MM.1S (cell line): ENCODE data around the gene TNFRSF25.

Experiments
- DNase-seq: peaks from one replicate; pipeline ENCODE4 v3.0.0-alpha.2; 2015
- H2AFZ ChIP-seq: fragments of 300-600 bp; sonication (generic); 2 replicates; pipeline ENCODE4 v1.6.0; 2016; ENCODE audit warnings: antibody characterized with exemption, low read length
- H3F3A ChIP-seq: fragments of 300-600 bp; sonication (generic); 2 replicates; pipeline ENCODE4 v1.6.1; 2016; ENCODE audit warnings: mild to moderate bottlenecking, antibody characterized with exemption, low read length, moderate library complexity, mixed read lengths; ENCODE audit not compliant: insufficient read depth
- H3K27ac ChIP-seq: fragments of 300-600 bp; sonication (generic); 2 replicates; pipeline ENCODE4 v1.5.1; 2016; ENCODE audit warnings: mild to moderate bottlenecking, low read length
- H3K27me3 ChIP-seq: fragments of 300-600 bp; sonication (generic); replicated peaks from 2 replicates; pipeline ENCODE4 v1.6.0; 2016; ENCODE audit warnings: low read length; ENCODE audit not compliant: insufficient read depth
- H3K36me3 ChIP-seq: fragments of 300-600 bp; sonication (generic); replicated peaks from 2 replicates; pipeline ENCODE4 v1.6.1; 2016; ENCODE audit warnings: mild to moderate bottlenecking, low read length, mixed read lengths; ENCODE audit not compliant: insufficient read depth
- H3K4me1 ChIP-seq: fragments of 300-600 bp; sonication (generic); 2 replicates; pipeline ENCODE4 v1.6.1; 2016; ENCODE audit warnings: low read length, mixed read lengths
- H3K4me2 ChIP-seq: fragments of 300-600 bp; sonication (generic); 2 replicates; pipeline ENCODE4 v1.6.0; 2016; ENCODE audit warnings: low read depth, low read length
- H3K4me3 ChIP-seq: fragments of 300-600 bp; sonication (generic); 2 replicates; pipeline ENCODE4 v1.5.1; 2016; ENCODE audit warnings: low read length, mixed read lengths
- H3K79me2 ChIP-seq: fragments of 300-600 bp; sonication (generic); 2 replicates; pipeline ENCODE4 v1.6.1; 2016; ENCODE audit warnings: mixed run types, low read length, mixed read lengths
- H3K9ac ChIP-seq: fragments of 300-600 bp; sonication (generic); 2 replicates; pipeline ENCODE4 v1.6.1; 2016; ENCODE audit warnings: low read length, mixed read lengths
- H3K9me2 ChIP-seq: fragments of 300-600 bp; sonication (generic); replicated peaks from 2 replicates; pipeline ENCODE4 v1.6.1; 2016; ENCODE audit warnings: mild to moderate bottlenecking, low read length, mixed read lengths; ENCODE audit not compliant: insufficient read depth
- H3K9me3 ChIP-seq: fragments of 300-600 bp; sonication (generic); replicated peaks from 2 replicates; pipeline ENCODE4 v1.6.1; 2016; ENCODE audit warnings: mild to moderate bottlenecking, low read length, mixed read lengths; ENCODE audit not compliant: insufficient read depth
- H4K20me1 ChIP-seq: fragments of 300-600 bp; sonication (generic); 2 replicates; pipeline ENCODE4 v1.6.1; 2016; ENCODE audit warnings: mild to moderate bottlenecking, low read length, moderate library complexity, mixed read lengths; ENCODE audit not compliant: insufficient read depth
- EZH2 ChIP-seq: fragments of 300-600 bp; sonication (generic); optimal IDR thresholded peaks from 2 replicates; pipeline ENCODE3; 2017; ENCODE audit warnings: low read depth, mild to moderate bottlenecking, antibody characterized with exemption, low read length, mixed read lengths
- EZH2phosphoT487 ChIP-seq: fragments of 300-600 bp; sonication (generic); IDR thresholded peaks from 2 replicates; pipeline ENCODE4 v1.6.1; 2018; ENCODE audit warnings: antibody characterized with exemption, low read length
- TF ChIP-seq, protein P1 (sequence below): fragments of 300-600 bp; sonication (generic); IDR thresholded peaks from 2 replicates; pipeline ENCODE4 v1.5.1; 2016; ENCODE audit warnings: antibody characterized with exemption, low read length, mixed read lengths

Gene TNFRSF25

GRCh38 chr1:6462412-6463119 lies 3.4 kb downstream of the TNFRSF25 start:
- TF ChIP-seq EZH2phosphoT487, result no peak
- TF ChIP-seq EZH2, result no peak
- TF ChIP-seq, protein P1, sequence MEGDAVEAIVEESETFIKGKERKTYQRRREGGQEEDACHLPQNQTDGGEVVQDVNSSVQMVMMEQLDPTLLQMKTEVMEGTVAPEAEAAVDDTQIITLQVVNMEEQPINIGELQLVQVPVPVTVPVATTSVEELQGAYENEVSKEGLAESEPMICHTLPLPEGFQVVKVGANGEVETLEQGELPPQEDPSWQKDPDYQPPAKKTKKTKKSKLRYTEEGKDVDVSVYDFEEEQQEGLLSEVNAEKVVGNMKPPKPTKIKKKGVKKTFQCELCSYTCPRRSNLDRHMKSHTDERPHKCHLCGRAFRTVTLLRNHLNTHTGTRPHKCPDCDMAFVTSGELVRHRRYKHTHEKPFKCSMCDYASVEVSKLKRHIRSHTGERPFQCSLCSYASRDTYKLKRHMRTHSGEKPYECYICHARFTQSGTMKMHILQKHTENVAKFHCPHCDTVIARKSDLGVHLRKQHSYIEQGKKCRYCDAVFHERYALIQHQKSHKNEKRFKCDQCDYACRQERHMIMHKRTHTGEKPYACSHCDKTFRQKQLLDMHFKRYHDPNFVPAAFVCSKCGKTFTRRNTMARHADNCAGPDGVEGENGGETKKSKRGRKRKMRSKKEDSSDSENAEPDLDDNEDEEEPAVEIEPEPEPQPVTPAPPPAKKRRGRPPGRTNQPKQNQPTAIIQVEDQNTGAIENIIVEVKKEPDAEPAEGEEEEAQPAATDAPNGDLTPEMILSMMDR, result no peak
- no peak overlapping the region for H2AFZ ChIP-seq
- H3K4me2 ChIP-seq, result no peak overlapping the region
- H3K9me3 ChIP-seq, result no peaks in the 10 kb centered on the region
- no peak overlapping the region for H3K4me3 ChIP-seq
- H3K9ac ChIP-seq, result no peak overlapping the region
- no peaks in the 10 kb centered on the region for H3K79me2 ChIP-seq
- H3K27ac ChIP-seq, result no peak overlapping the region
- H3K27me3 ChIP-seq, result peaks cover 86% of the 10 kb centered on the region
- H3K9me2 ChIP-seq, result no peaks in the 10 kb centered on the region
- no peaks in the 10 kb centered on the region for H3F3A ChIP-seq
- H4K20me1 ChIP-seq, result no peaks in the 10 kb centered on the region
- no peaks in the 10 kb centered on the region for H3K4me1 ChIP-seq
- no peak for DNase-seq
- no peaks in the 10 kb centered on the region for H3K36me3 ChIP-seq

GRCh38 chr1:6461538-6462411 lies 4.2 kb downstream of the TNFRSF25 start:
- TF ChIP-seq EZH2phosphoT487, result no peak
- TF ChIP-seq, protein P1, result no peak
- no peak for TF ChIP-seq EZH2
- Histone ChIP-seq H4K20me1 (no peaks in the 10 kb centered on the region), H3K27me3 (peaks cover 86% of the 10 kb centered on the region), H3K4me1 (no peaks in the 10 kb centered on the region), H3K36me3 (no peaks in the 10 kb centered on the region), H3K79me2 (no peaks in the 10 kb centered on the region), H3K4me2 (no peak overlapping the region), H3K4me3 (no peak overlapping the region), H3K27ac (no peak overlapping the region), H3K9me2 (no peaks in the 10 kb centered on the region), H3K9me3 (no peaks in the 10 kb centered on the region), H3K9ac (no peak overlapping the region), H2AFZ (no peak overlapping the region), H3F3A (no peaks in the 10 kb centered on the region)
- no peak for DNase-seq

DNA sequence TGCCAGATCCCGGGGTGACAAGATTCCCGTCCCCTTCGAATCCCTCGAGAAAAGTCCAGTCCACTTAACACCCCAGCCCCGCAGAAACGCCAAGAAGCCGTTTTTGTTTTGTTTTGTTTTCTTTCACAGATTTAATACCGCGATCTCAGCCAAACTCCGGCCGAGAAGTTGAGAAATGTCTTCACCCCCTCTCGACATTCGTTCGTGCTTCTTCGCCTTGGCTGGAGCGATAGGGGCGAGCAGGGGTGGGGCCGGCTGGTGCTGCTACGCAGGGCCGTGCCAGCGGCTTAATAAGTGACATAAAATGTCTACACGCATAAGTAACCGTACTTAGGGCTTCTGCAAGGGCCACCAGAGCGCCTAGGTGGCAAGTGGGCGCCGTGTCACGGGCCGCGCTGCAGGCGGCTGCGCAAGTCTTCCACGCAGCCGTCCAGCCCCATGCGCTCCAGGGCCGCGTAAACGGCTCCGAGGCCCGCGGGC lies 4.9 kb downstream of the TNFRSF25 start:
- no peaks in the 10 kb centered on the region for H3K9me3 ChIP-seq
- H4K20me1 ChIP-seq, result no peaks in the 10 kb centered on the region
- H3K27me3 ChIP-seq, result peaks cover 86% of the 10 kb centered on the region
- H3K9me2 ChIP-seq, result no peaks in the 10 kb centered on the region
- H3K79me2 ChIP-seq, result no peaks in the 10 kb centered on the region
- H3K9ac ChIP-seq, result no peak overlapping the region
- TF ChIP-seq EZH2 (no peak), EZH2phosphoT487 (no peak)
- TF ChIP-seq, protein P1, result no peak
- H3K4me1 ChIP-seq, result no peaks in the 10 kb centered on the region
- no peak overlapping the region for H3K27ac ChIP-seq
- H3K36me3 ChIP-seq, result no peaks in the 10 kb centered on the region
- H3K4me3 ChIP-seq, result no peak overlapping the region
- no peak overlapping the region for H2AFZ ChIP-seq
- H3K4me2 ChIP-seq, result no peak overlapping the region; the same call in 1 of the 2 replicates
- DNase-seq, result no peak
- no peaks in the 10 kb centered on the region for H3F3A ChIP-seq
